A673 (cell line): ENCODE data around the gene FNDC10. TPM values are rescaled to one million over a fixed set of nuclear protein-coding genes. Genes with fewer than 3 reads are reported as not detected.

Source experiments
- BruUV-seq: library from RNA; stranded (reverse); fragments of 400-500 nt; replicated peaks from 2 replicates; lab custom pipeline; 2021; lab: Mats Ljungman, UMichigan
- CTCF ChIA-PET: fragments of 300-600 bp; sonication (Branson Sonifier 250); formaldehyde crosslinking; loops from one replicate; lab custom pipeline; 2022; ENCODE audit warnings: antibody characterized with exemption; lab: Charles Lee
- POLR2A ChIA-PET: fragments of 300-600 bp; sonication (Branson Sonifier 250); formaldehyde crosslinking; loops from one replicate; lab custom pipeline; 2022; ENCODE audit warnings: antibody characterized with exemption; ENCODE audit not compliant: low non-redundant PET; lab: Charles Lee
- DNase-seq: peaks from one replicate; pipeline ENCODE4 v3.0.0-alpha.2; 2015; ENCODE audit warnings: low spot score
- H3K27ac ChIP-seq: fragments of 200-600 bp; sonication (generic); 2 replicates; pipeline ENCODE4 v1.5.1; 2016; ENCODE audit warnings: mixed run types, low read depth, mild to moderate bottlenecking, mixed read lengths, antibody characterized with exemption, low read length; ENCODE audit not compliant: poor library complexity, severe bottlenecking
- H3K27me3 ChIP-seq: fragments of 200-600 bp; sonication (generic); replicated peaks from 2 replicates; pipeline ENCODE4 v1.6.1; 2017; ENCODE audit warnings: mixed run types, low read depth, mild to moderate bottlenecking, mixed read lengths, antibody characterized with exemption, low read length; ENCODE audit not compliant: insufficient read depth, poor library complexity
- H3K36me3 ChIP-seq: fragments of 200-600 bp; sonication (generic); 2 replicates; pipeline ENCODE4 v1.6.1; 2016; ENCODE audit warnings: mixed run types, mild to moderate bottlenecking, mixed read lengths, antibody characterized with exemption, low read length; ENCODE audit not compliant: insufficient read depth, poor library complexity, severe bottlenecking
- H3K4me1 ChIP-seq: fragments of 200-600 bp; sonication (generic); 2 replicates; pipeline ENCODE4 v1.6.1; 2017; ENCODE audit warnings: mixed run types, mild to moderate bottlenecking, mixed read lengths, antibody characterized with exemption, low read length; ENCODE audit not compliant: insufficient read depth, poor library complexity, severe bottlenecking
- H3K4me3 ChIP-seq: fragments of 200-600 bp; sonication (generic); 2 replicates; pipeline ENCODE4 v1.5.1; 2016; ENCODE audit warnings: low read depth, mixed run types, mild to moderate bottlenecking, mixed read lengths, low read length; ENCODE audit not compliant: poor library complexity, severe bottlenecking
- H3K9me3 ChIP-seq: fragments of 200-600 bp; sonication (generic); 2 replicates; pipeline ENCODE4 v1.6.1; 2016; ENCODE audit warnings: mixed run types, low read depth, mild to moderate bottlenecking, mixed read lengths, antibody characterized with exemption, low read length; ENCODE audit not compliant: poor library complexity, severe bottlenecking
- CTCF ChIP-seq: fragments of 300-800, 200-600 bp; sonication (generic); conservative IDR thresholded peaks from 2 replicates; pipeline ENCODE4 v1.5.1; 2017; ENCODE audit warnings: low read depth, mild to moderate bottlenecking, antibody characterized with exemption, low read length, moderate library complexity, mixed read lengths
- EZH2 ChIP-seq: fragments of 200-600 bp; sonication (generic); IDR thresholded peaks from 2 replicates; pipeline ENCODE4 v1.6.1; 2017; ENCODE audit warnings: borderline replicate concordance, low read depth, mild to moderate bottlenecking, mixed read lengths, antibody characterized with exemption, low read length; ENCODE audit not compliant: poor library complexity, severe bottlenecking
- intact Hi-C: fragments of 100-400 bp; cut with micrococcal nuclease; formaldehyde crosslinking; loops from one replicate; pipeline ENCODE4 v1.10.0; 2022; ENCODE audit not compliant: unreplicated experiment
- total RNA-seq: library from RNA; stranded (reverse); gene quantifications from 2 replicates; pipeline ENCODE4 v1.2.3, GENCODE V29; 2021

The FNDC10 gene
- total RNA-seq, 1 experiment from 2014 or later = 1.7 TPM

DNA sequence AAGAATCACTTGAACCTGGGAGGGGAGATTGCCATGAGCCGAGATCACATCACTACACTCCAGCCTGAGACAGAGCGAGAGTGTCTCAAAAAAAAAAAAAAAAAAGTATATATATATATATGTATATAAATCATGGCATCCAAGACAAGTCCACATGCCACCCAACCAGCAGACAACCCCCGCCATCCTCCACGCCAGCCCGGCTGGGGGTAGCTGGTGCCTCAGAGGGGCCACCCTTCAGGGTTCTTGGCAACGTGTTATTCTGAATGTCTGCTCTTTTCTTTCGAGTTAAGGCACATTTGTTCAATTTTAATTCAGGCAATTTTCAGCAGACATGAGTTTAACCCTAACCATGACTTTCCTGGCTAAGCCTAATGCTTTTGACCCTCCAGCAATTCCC is 49.8 kb downstream of the FNDC10 start:
- DNase-seq = no peak
- no peaks in the 10 kb centered on the region for H3K4me1 ChIP-seq
- no peak overlapping the region for H3K4me3 ChIP-seq
- CTCF ChIA-PET = no interaction called here
- POLR2A ChIA-PET = no interaction called here
- TF ChIP-seq EZH2 (no peak), CTCF (no peak)
- H3K27me3 ChIP-seq = no peaks in the 10 kb centered on the region
- no peaks in the 10 kb centered on the region for H3K9me3 ChIP-seq
- peaks cover 6% of the 10 kb centered on the region for H3K36me3 ChIP-seq
- intact Hi-C loops = no loop called here
- H3K27ac ChIP-seq = peak overlapping the region; percentile 37
- BruUV-seq = no TSS peak

DNA sequence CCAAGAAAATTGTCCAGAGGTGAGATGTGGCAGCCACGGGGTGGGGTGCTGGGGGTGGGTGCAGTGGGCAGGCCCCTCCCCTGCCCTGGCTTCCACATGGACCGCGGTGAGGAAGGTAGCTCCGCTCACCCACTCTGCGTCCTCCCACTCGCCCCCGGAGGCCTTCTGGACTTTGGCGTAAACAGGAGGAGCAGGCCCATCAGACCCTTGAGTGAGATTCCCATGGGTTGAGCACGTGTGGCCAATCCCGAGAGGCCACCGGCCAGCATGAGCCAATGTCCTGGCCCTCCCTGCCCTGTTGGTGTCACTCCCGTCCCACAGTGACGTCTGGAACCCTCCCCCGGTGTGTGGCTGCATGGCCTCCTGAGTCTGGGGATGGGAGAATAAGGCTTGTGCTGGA is 51.3 kb downstream of the FNDC10 start:
- TF ChIP-seq CTCF (no peak), EZH2 (no peak)
- ChIA-PET POLR2A (no interaction called here), CTCF (interaction anchor here (0.6 kb wide), 1 partner anchor 173 kb away, joined by 3 read pairs; the partner anchor contains the start of gene AURKAIP1)
- Histone ChIP-seq H3K36me3 (peaks cover 9% of the 10 kb centered on the region), H3K4me1 (no peaks in the 10 kb centered on the region), H3K9me3 (no peaks in the 10 kb centered on the region), H3K27ac (no peak overlapping the region), H3K27me3 (no peaks in the 10 kb centered on the region), H3K4me3 (no peak overlapping the region)
- DNase-seq = no peak
- BruUV-seq = no TSS peak
- intact Hi-C loops = no loop called here

Other genes with a start within 250 kb of the FNDC10 start
- 0.55 and 0.73 TPM in 2 replicates for gene MXRA8, start 241.6 kb downstream of the FNDC10 start, total RNA-seq
- 172 and 176 TPM in 2 replicates for gene AURKAIP1, start 224.9 kb downstream of the FNDC10 start, total RNA-seq
- 206 and 213 TPM in 2 replicates for gene CCNL2, start 200.8 kb downstream of the FNDC10 start, total RNA-seq
- gene MRPL20, start 192.8 kb downstream of the FNDC10 start, total RNA-seq = 137 and 151 TPM in 2 replicates
- gene ANKRD65, start 178.9 kb downstream of the FNDC10 start, total RNA-seq = not detected in 2 replicates
- 0.92 and 2.7 TPM in 2 replicates for gene VWA1, start 164.4 kb downstream of the FNDC10 start, total RNA-seq
- 0.22 and 0.39 TPM in 2 replicates for gene ATAD3C, start 150.4 kb downstream of the FNDC10 start, total RNA-seq
- 46.1 and 68.9 TPM in 2 replicates for gene ATAD3B, start 128.4 kb downstream of the FNDC10 start, total RNA-seq
- 83.1 and 92.7 TPM in 2 replicates for gene ATAD3A, start 88.0 kb downstream of the FNDC10 start, total RNA-seq
- gene TMEM240, start 59.5 kb downstream of the FNDC10 start, total RNA-seq = 6.8 and 9.1 TPM in 2 replicates
- 182 and 193 TPM in 2 replicates for gene SSU72, start 25.3 kb downstream of the FNDC10 start, total RNA-seq
- gene MIB2, start 15.4 kb upstream of the FNDC10 start, total RNA-seq = 38.7 and 49.8 TPM in 2 replicates
- gene MMP23B, start 32.0 kb upstream of the FNDC10 start, total RNA-seq = 0.55 and 0.67 TPM in 2 replicates
- gene CDK11B, start 58.9 kb upstream of the FNDC10 start, total RNA-seq = 38.1 and 39.4 TPM in 2 replicates
- 56.3 and 60.5 TPM in 2 replicates for gene SLC35E2B, start 92.7 kb upstream of the FNDC10 start, total RNA-seq
- gene CDK11A, start 124.2 kb upstream of the FNDC10 start, total RNA-seq = 56.1 and 58.9 TPM in 2 replicates
- 81.3 and 86.2 TPM in 2 replicates for gene NADK, start 178.3 kb upstream of the FNDC10 start, total RNA-seq